Fibroblast of skin of back (primary cell): ENCODE measurements around the gene LECT2.

Experiments
- DNase-seq: peaks from one replicate; pipeline ENCODE4 v3.0.0-alpha.2; 2013

The LECT2 gene

GRCh38 chr5:135978212-135978631, 23.4 kb upstream of the LECT2 start:
- no peak for DNase-seq

GRCh38 chr5:135977375-135977928, 22.7 kb upstream of the LECT2 start:
- no peak for DNase-seq

DNA sequence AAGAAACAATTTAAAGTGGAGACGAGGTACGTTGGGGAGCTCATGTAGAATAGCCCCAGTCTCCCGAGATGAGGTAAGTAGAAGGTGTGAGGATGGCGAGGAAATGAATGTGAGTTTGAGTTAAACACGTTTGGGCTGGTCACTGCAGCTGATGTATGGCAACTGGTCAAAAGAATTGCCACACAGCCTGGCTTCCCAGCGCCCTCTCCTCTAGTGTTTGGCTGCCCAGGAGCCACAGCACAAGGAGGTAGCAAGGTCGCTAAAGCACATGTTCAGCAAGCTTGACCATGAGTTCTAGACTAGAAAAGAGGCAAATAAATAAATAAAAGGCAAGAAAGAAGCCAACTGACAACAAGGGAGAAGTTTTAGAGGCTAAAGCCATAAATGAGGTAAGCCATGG, 21.4 kb upstream of the LECT2 start:
- no peak for DNase-seq

- no peak for DNase-seq
Measured at GRCh38 chr5:135975122-135975521, 20.3 kb upstream of the LECT2 start.

- DNase-seq: no peak
Measured at GRCh38 chr5:135974021-135974600, 19.3 kb upstream of the LECT2 start.

- DNase-seq: no peak
Measured at GRCh38 chr5:135973323-135974020, 18.7 kb upstream of the LECT2 start.

- no peak for DNase-seq
Measured at GRCh38 chr5:135971701-135972100, 16.9 kb upstream of the LECT2 start.

DNA sequence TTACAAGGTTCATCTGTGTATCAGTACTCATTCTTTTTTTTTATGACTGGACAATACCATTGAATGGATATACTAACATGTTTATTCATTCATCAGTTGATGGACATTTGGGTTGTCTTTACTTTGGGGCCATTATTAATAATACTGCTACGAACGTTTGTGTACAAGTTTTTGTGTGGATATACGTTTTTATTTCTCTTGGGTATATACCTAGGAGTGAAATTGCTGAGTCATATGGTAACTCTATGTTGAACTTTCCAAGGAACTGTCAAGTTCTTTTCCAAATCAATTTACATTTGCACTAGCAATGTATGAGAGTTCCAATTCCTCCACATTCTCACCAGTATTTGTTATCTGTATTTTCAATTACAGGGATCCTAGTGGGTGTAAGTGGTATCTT, 12.0 kb upstream of the LECT2 start:
- DNase-seq: no peak

GRCh38 chr5:135966165-135966564, 11.4 kb upstream of the LECT2 start:
- DNase-seq: no peak

DNA sequence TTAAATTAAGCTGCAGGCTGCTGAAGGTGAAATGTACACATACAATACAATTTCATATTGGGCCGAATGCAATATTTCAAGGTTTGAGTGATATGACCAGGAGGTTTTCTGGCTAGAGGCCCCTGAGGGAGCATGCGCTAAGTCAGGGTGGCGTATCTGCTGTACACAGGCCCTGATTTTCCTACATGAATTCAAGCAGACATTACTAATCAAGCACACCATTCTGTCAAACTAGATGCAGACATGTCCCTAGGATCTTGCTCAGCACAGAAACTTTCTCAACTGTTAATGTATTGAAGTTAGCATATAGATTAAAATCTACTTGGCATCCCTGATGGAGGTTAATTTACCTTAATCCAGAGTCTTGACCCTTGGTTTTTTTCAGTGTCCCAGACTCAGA, 10.7 kb upstream of the LECT2 start:
- no peak for DNase-seq

GRCh38 chr5:135964670-135965320, 10.0 kb upstream of the LECT2 start:
- peak; percentile 52 for DNase-seq

DNA sequence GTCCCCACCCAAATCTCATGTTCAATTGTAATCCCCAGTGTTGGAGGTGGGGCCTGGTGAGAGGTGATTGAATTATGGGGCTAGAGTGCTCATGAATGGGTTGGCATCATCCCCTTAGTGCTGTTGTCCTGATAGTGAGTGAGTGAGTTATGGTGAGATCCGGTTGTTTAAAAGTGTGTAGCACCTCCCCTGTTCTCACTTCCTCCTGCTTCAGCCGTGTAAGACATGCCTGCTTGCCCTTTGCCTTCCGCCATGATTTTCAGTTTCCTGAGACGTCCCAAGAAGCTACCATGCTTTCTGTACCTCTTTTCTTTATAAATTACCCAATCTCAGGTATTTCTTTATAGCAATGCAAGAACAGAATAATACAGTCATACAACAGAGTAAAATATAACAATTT, 742 bp upstream of the LECT2 start:
- no peak for DNase-seq

GRCh38 chr5:135953850-135954249, 933 bp downstream of the LECT2 start:
- DNase-seq: no peak

GRCh38 chr5:135952683-135953082, 2.1 kb downstream of the LECT2 start:
- DNase-seq: no peak

GRCh38 chr5:135951807-135952206, 3.0 kb downstream of the LECT2 start:
- no peak for DNase-seq

DNA sequence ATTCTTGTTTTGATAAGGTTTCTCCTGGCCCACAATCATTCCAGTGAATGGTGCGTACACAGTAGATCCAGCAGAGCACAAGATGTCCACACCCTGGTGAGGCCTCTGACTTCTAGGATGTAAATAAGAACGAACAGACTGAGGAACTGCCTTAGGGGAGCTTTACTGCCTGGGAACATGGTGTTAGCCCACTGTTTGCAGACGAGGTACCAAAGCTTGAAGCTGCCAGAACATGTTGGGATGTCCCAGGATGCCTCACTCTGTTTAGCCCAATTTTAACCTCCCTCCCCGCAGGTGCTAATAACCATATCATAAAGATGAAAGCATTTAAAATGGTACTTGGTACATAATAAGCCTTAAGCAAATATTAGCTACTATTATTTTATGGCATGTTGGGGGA, 3.5 kb downstream of the LECT2 start:
- no peak for DNase-seq

DNA sequence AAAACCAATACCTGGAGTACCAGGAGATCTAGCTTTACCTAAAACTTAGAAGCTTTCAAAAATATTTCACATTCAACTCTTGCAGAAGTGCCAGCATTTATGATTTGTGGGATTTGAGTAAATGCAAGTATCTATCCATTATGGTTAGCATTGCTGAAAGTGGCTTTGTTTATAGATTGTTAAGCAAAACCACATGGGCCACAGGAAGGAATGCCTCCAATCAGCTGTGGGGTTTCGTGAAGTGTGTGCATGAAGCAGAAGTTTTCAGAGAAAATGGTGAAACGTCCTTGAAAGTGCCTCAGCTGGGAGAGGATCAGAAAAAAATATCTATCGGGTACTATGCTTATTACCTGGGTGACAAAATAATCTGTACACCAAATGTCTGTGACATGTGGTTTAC, 4.2 kb downstream of the LECT2 start:
- DNase-seq: peak; percentile 42

DNA sequence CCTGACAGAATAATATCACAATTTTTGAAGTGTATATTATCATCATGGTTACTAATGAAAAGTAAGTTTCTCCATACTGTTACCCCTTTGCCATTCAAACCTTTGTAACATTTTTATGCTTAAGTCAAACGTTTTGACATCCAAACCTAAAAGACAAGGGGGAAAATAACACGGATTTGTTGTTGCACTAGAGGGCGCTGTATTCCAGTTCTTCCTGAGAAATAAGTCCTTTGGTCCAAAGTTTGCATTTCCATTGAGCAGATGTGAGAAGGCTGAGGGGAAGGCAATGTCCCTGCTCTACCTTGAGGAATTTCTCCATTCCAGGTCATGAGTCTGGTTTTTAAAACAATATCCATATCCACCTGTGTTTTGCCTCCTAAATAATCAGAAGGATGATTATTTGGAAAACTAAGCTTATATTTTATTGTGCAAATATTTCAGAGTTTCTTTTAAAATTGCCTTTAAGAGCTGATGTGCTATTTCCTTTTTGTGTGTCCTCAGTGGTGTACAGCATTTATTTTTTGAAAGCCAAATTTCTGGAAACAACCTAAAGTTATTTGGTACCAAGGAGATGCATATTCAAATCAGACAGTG, 9.7 kb downstream of the LECT2 start:
- DNase-seq: peak; percentile 83

- no peak for DNase-seq
Measured at GRCh38 chr5:135944564-135944963, 10.2 kb downstream of the LECT2 start.

DNA sequence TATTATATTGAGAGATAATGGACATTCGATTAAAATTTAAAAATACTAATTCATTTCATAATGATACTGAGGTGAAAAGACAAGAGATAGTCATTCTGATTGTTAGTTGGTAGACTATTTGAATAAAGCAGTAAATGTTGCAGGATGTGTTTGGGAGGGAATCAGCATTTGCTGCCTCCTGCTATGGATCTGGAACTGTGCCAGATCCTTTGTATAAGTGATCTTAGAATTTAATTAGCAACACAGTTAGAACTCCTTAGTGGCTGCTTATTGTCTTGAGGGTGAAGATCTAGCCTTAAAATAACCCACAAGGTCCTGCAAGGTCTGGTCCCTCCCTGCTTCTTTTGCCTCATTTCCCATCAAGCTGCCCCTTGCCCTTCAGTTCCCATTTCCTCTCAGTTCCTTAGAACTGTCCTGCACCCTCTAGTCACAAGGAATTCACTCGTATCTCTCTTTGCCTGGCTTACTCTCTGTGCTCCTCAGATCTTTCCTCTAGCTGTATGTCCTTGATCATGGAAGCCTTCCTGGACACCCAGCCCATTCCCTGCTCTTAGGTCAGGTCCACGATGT, 12.5 kb downstream of the LECT2 start:
- no peak for DNase-seq

DNA sequence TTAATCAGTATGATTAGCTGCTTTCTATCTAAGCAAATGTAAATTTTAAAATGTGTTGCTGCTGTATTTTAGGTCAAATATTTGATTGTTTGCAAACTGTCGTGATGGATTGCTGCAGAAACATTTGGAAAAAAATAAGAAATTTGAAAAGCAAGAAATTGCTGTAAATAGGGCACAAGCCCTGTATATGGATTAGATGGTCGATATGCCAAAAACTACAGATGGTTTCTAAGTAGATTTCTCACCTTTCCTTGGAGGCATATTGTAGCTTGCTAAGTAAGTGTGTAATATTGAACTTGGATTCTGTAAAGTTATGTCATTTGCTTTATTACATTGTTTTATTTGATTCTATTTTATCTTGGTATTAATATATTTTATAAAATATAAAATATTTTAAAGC, 13.1 kb downstream of the LECT2 start:
- DNase-seq: no peak

- no peak for DNase-seq
Measured at GRCh38 chr5:135937245-135937911, 17.4 kb downstream of the LECT2 start.

- DNase-seq: peak; percentile 37
Measured at GRCh38 chr5:135934939-135935338, 19.8 kb downstream of the LECT2 start.
